Brain microvascular endothelial cell (primary cell): ENCODE results near the gene SNAP91.

Experiments
- DNase-seq: peaks from one replicate; pipeline ENCODE4 v3.0.0-alpha.2; 2020
- H3K27ac ChIP-seq: fragments of 250-450 bp; sonication (Bioruptor Pico); 2 replicates; pipeline ENCODE4 v1.5.1; 2020; ENCODE audit warnings: mild to moderate bottlenecking, moderate library complexity
- H3K27me3 ChIP-seq: fragments of 250-450 bp; sonication (Bioruptor Pico); replicated peaks from 2 replicates; pipeline ENCODE4 v1.5.1; 2020; ENCODE audit warnings: mild to moderate bottlenecking
- H3K36me3 ChIP-seq: fragments of 250-450 bp; sonication (Bioruptor Pico); replicated peaks from 2 replicates; pipeline ENCODE4 v1.5.1; 2020; ENCODE audit warnings: mild to moderate bottlenecking
- H3K4me3 ChIP-seq: 2 replicates; pipeline ENCODE4 v1.5.1; 2011; ENCODE audit warnings: low read depth, mild to moderate bottlenecking, control low read depth, low read length, moderate library complexity
- CTCF ChIP-seq: IDR thresholded peaks from 2 replicates; pipeline ENCODE4 v1.5.1; 2011; ENCODE audit warnings: low read depth, mild to moderate bottlenecking, moderate library complexity, low read length, control low read depth, inconsistent platforms; ENCODE audit errors: missing control alignments
- in situ Hi-C: cut with HindIII; loops from 2 replicates; pipeline ENCODE4 v1.10.0; 2017; ENCODE audit warnings: low sequenced_read_pairs, low pct_ligation_motif_present

SNAP91 gene

GRCh38 chr6:83600459-83600858 is 108.4 kb downstream of the SNAP91 start:
- in situ Hi-C loops = no loop called here
- H3K4me3 ChIP-seq = no peak overlapping the region
- H3K27ac ChIP-seq = no peak overlapping the region
- DNase-seq = no peak
- H3K27me3 ChIP-seq = no peaks in the 10 kb centered on the region
- H3K36me3 ChIP-seq = no peaks in the 10 kb centered on the region
- TF ChIP-seq CTCF = no peak

- no peak overlapping the region for H3K27ac ChIP-seq
- no peak for TF ChIP-seq CTCF
- no peak for DNase-seq
- no peak overlapping the region for H3K4me3 ChIP-seq
- no peaks in the 10 kb centered on the region for H3K36me3 ChIP-seq
- H3K27me3 ChIP-seq = no peaks in the 10 kb centered on the region
- in situ Hi-C loops = no loop called here
Observed at GRCh38 chr6:83597511-83597910, 111.4 kb downstream of the SNAP91 start.

- no peak for DNase-seq
- in situ Hi-C loops = no loop called here
- Histone ChIP-seq H3K27me3 (no peaks in the 10 kb centered on the region), H3K4me3 (no peak overlapping the region), H3K27ac (no peak overlapping the region), H3K36me3 (no peaks in the 10 kb centered on the region)
- no peak for TF ChIP-seq CTCF
Observed at GRCh38 chr6:83597051-83597450, 111.8 kb downstream of the SNAP91 start.

GRCh38 chr6:83594941-83595340 is 114.0 kb downstream of the SNAP91 start:
- in situ Hi-C loops = no loop called here
- no peak for DNase-seq
- Histone ChIP-seq H3K27ac (no peak overlapping the region), H3K4me3 (no peak overlapping the region), H3K36me3 (no peaks in the 10 kb centered on the region), H3K27me3 (no peaks in the 10 kb centered on the region)
- TF ChIP-seq CTCF = no peak

- Histone ChIP-seq H3K36me3 (no peaks in the 10 kb centered on the region), H3K27ac (no peak overlapping the region), H3K4me3 (no peak overlapping the region), H3K27me3 (no peaks in the 10 kb centered on the region)
- no peak for TF ChIP-seq CTCF
- in situ Hi-C loops = no loop called here
- no peak for DNase-seq
Observed at GRCh38 chr6:83593395-83593785, 115.5 kb downstream of the SNAP91 start.

GRCh38 chr6:83592770-83593394 is 116.0 kb downstream of the SNAP91 start:
- peak; percentile 17 for DNase-seq
- no peak overlapping the region for H3K4me3 ChIP-seq
- H3K36me3 ChIP-seq = no peaks in the 10 kb centered on the region
- no peak overlapping the region for H3K27ac ChIP-seq
- in situ Hi-C loops = no loop called here
- peak; percentile 73 for TF ChIP-seq CTCF
- no peaks in the 10 kb centered on the region for H3K27me3 ChIP-seq
